Neural cell (in vitro differentiated cells): ENCODE results near the gene EYA2. TPM values are rescaled to one million over a fixed set of nuclear protein-coding genes. Genes with fewer than 3 reads are reported as not detected.

Experiments
- H2AFZ ChIP-seq: fragments of 200-600, 300-800 bp; sonication (generic), shearing (Covaris generic); 2 replicates; pipeline ENCODE4 v1.6.0; 2014; ENCODE audit warnings: low read depth, mild to moderate bottlenecking, antibody characterized with exemption, low read length, moderate library complexity
- H3F3A ChIP-seq: fragments of 200-600 bp; shearing (Covaris generic); 2 replicates; pipeline ENCODE4 v1.6.1; 2016; ENCODE audit warnings: mild to moderate bottlenecking, moderate library complexity, mixed read lengths, antibody characterized with exemption, low read length; ENCODE audit not compliant: insufficient read depth, poor library complexity, severe bottlenecking
- H3K27ac ChIP-seq: fragments of 200-600, 300-800 bp; sonication (generic), shearing (Covaris generic); 2 replicates; pipeline ENCODE4 v1.5.1; 2014; ENCODE audit warnings: mild to moderate bottlenecking, low read length, moderate library complexity
- H3K27me3 ChIP-seq: fragments of 300-800, 200-600 bp; sonication (generic), shearing (Covaris generic); 2 replicates; pipeline ENCODE4 v1.6.0; 2014; ENCODE audit warnings: mild to moderate bottlenecking, low read depth, low read length, moderate library complexity; ENCODE audit not compliant: insufficient read depth
- H3K36me3 ChIP-seq: fragments of 300-800, 200-600 bp; sonication (generic), shearing (Covaris generic); 2 replicates; pipeline ENCODE4 v1.5.1; 2014; ENCODE audit warnings: mild to moderate bottlenecking, antibody characterized with exemption, low read length, moderate library complexity; ENCODE audit not compliant: insufficient read depth
- H3K4me2 ChIP-seq: fragments of 300-800, 200-600 bp; sonication (generic), shearing (Covaris generic); 2 replicates; pipeline ENCODE4 v1.6.0; 2014; ENCODE audit warnings: mild to moderate bottlenecking, low read length
- H3K4me3 ChIP-seq: fragments of 300-800, 200-600 bp; sonication (generic), shearing (Covaris generic); 2 replicates; pipeline ENCODE4 v1.5.1; 2014; ENCODE audit warnings: mild to moderate bottlenecking, low read length, moderate library complexity
- H3K79me2 ChIP-seq: fragments of 200-600 bp; shearing (Covaris generic); replicated peaks from 2 replicates; pipeline ENCODE4 v1.6.0; 2014; ENCODE audit warnings: mild to moderate bottlenecking, low read length, moderate library complexity; ENCODE audit not compliant: insufficient read depth
- H3K9ac ChIP-seq: fragments of 300-800, 200-600 bp; sonication (generic), shearing (Covaris generic); 2 replicates; pipeline ENCODE4 v1.6.1; 2016; ENCODE audit warnings: mild to moderate bottlenecking, low read length, mixed read lengths
- H3K9me2 ChIP-seq: fragments of 200-600 bp; shearing (Covaris generic); 2 replicates; pipeline ENCODE4 v1.6.1; 2016; ENCODE audit warnings: mild to moderate bottlenecking, low read length, mixed read lengths; ENCODE audit not compliant: insufficient read depth
- H3K9me3 ChIP-seq: fragments of 200-600, 300-800 bp; sonication (generic), shearing (Covaris generic); 2 replicates; pipeline ENCODE4 v1.6.1; 2016; ENCODE audit warnings: mild to moderate bottlenecking, mixed run types, low read length, moderate library complexity, mixed read lengths
- H4K20me1 ChIP-seq: fragments of 200-600 bp; shearing (Covaris generic); 2 replicates; pipeline ENCODE4 v1.6.1; 2016; ENCODE audit warnings: mild to moderate bottlenecking, mixed run types; ENCODE audit not compliant: insufficient read depth
- EP300 ChIP-seq: fragments of 450-650 bp; conservative IDR thresholded peaks from 2 replicates; pipeline ENCODE4 v1.6.1; 2014; ENCODE audit warnings: antibody characterized with exemption, mild to moderate bottlenecking, moderate library complexity; ENCODE audit not compliant: poor library complexity, severe bottlenecking
- EZH2 ChIP-seq: fragments of 200-600, 300-800 bp; shearing (Covaris generic), sonication (generic); IDR thresholded peaks from 2 replicates; pipeline ENCODE4 v1.6.1; 2014; ENCODE audit warnings: antibody characterized with exemption, low read length, borderline replicate concordance, mild to moderate bottlenecking; ENCODE audit not compliant: insufficient read depth, poor library complexity, severe bottlenecking
- MXI1 ChIP-seq: fragments of 450-650 bp; conservative IDR thresholded peaks from 2 replicates; pipeline ENCODE4 v1.6.1; 2014; ENCODE audit warnings: antibody characterized with exemption, mild to moderate bottlenecking; ENCODE audit not compliant: poor library complexity, severe bottlenecking
- POLR2AphosphoS5 ChIP-seq: IDR thresholded peaks from 2 replicates; pipeline ENCODE4 v1.6.1; 2012
- RAD21 ChIP-seq: fragments of 450-650 bp; conservative IDR thresholded peaks from 2 replicates; pipeline ENCODE4 v1.6.1; 2014; ENCODE audit warnings: antibody characterized with exemption, mild to moderate bottlenecking, moderate library complexity
- SMC3 ChIP-seq: fragments of 450-650 bp; conservative IDR thresholded peaks from 2 replicates; pipeline ENCODE4 v1.6.1; 2014; ENCODE audit warnings: antibody characterized with exemption, mild to moderate bottlenecking, moderate library complexity; ENCODE audit not compliant: poor library complexity
- TAF1 ChIP-seq: IDR thresholded peaks from 2 replicates; pipeline ENCODE4 v1.6.1; 2012; ENCODE audit warnings: low read depth
- polyA plus RNA-seq: library from polyadenylated mRNA; depleted of rRNA; stranded (reverse); fragments of >200 nt; gene quantifications from 2 replicates; pipeline ENCODE4 v1.2.3, GENCODE V29; 2014
- TF ChIP-seq, protein P1 (sequence below): IDR thresholded peaks from 2 replicates; pipeline ENCODE4 v1.6.1; 2012; ENCODE audit warnings: borderline replicate concordance
- TF ChIP-seq, protein P2 (sequence below): fragments of 450-650 bp; IDR thresholded peaks from 2 replicates; pipeline ENCODE4 v1.5.1; 2014; ENCODE audit warnings: antibody characterized with exemption, mild to moderate bottlenecking, moderate library complexity; ENCODE audit not compliant: poor library complexity, severe bottlenecking

Gene EYA2
- polyA plus RNA-seq, 1 donor from 2014 or later, result 0.88 TPM

DNA sequence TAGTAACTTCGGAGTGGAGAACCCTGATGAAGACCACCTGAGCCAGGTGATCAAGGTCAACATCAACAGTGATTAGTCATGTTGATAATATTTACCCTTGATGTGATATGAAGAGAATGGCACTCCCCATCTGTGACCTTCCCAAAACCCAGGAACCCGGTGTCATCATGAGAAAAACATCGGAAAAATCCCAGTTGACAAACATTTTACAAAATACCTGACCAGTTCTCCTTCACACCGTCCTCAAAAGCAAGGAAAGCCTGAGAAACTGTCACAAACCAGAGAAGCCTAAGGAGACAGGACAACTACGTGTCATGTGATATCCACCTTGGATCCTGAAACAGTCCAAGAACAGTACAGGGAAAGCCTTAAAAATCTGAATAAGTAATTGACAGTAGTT, 264.5 kb downstream of the EYA2 start:
- H3K9ac ChIP-seq, result no peak overlapping the region
- H3K4me3 ChIP-seq, result no peak overlapping the region
- no peak overlapping the region for H3K4me2 ChIP-seq
- no peak overlapping the region for H3K27ac ChIP-seq
- no peaks in the 10 kb centered on the region for H3K9me3 ChIP-seq
- no peaks in the 10 kb centered on the region for H3K36me3 ChIP-seq
- no peak overlapping the region for H2AFZ ChIP-seq
- TF ChIP-seq SMC3 (no peak), EP300 (no peak), TAF1 (no peak), POLR2AphosphoS5 (no peak), RAD21 (no peak), MXI1 (no peak), EZH2 (no peak)
- TF ChIP-seq, protein P1, sequence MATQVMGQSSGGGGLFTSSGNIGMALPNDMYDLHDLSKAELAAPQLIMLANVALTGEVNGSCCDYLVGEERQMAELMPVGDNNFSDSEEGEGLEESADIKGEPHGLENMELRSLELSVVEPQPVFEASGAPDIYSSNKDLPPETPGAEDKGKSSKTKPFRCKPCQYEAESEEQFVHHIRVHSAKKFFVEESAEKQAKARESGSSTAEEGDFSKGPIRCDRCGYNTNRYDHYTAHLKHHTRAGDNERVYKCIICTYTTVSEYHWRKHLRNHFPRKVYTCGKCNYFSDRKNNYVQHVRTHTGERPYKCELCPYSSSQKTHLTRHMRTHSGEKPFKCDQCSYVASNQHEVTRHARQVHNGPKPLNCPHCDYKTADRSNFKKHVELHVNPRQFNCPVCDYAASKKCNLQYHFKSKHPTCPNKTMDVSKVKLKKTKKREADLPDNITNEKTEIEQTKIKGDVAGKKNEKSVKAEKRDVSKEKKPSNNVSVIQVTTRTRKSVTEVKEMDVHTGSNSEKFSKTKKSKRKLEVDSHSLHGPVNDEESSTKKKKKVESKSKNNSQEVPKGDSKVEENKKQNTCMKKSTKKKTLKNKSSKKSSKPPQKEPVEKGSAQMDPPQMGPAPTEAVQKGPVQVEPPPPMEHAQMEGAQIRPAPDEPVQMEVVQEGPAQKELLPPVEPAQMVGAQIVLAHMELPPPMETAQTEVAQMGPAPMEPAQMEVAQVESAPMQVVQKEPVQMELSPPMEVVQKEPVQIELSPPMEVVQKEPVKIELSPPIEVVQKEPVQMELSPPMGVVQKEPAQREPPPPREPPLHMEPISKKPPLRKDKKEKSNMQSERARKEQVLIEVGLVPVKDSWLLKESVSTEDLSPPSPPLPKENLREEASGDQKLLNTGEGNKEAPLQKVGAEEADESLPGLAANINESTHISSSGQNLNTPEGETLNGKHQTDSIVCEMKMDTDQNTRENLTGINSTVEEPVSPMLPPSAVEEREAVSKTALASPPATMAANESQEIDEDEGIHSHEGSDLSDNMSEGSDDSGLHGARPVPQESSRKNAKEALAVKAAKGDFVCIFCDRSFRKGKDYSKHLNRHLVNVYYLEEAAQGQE, result no peak
- TF ChIP-seq, protein P2, sequence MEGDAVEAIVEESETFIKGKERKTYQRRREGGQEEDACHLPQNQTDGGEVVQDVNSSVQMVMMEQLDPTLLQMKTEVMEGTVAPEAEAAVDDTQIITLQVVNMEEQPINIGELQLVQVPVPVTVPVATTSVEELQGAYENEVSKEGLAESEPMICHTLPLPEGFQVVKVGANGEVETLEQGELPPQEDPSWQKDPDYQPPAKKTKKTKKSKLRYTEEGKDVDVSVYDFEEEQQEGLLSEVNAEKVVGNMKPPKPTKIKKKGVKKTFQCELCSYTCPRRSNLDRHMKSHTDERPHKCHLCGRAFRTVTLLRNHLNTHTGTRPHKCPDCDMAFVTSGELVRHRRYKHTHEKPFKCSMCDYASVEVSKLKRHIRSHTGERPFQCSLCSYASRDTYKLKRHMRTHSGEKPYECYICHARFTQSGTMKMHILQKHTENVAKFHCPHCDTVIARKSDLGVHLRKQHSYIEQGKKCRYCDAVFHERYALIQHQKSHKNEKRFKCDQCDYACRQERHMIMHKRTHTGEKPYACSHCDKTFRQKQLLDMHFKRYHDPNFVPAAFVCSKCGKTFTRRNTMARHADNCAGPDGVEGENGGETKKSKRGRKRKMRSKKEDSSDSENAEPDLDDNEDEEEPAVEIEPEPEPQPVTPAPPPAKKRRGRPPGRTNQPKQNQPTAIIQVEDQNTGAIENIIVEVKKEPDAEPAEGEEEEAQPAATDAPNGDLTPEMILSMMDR, result no peak
- H3K27me3 ChIP-seq, result no peaks in the 10 kb centered on the region
- no peaks in the 10 kb centered on the region for H3K79me2 ChIP-seq
- H4K20me1 ChIP-seq, result no peaks in the 10 kb centered on the region
- no peaks in the 10 kb centered on the region for H3F3A ChIP-seq
- no peaks in the 10 kb centered on the region for H3K9me2 ChIP-seq

DNA sequence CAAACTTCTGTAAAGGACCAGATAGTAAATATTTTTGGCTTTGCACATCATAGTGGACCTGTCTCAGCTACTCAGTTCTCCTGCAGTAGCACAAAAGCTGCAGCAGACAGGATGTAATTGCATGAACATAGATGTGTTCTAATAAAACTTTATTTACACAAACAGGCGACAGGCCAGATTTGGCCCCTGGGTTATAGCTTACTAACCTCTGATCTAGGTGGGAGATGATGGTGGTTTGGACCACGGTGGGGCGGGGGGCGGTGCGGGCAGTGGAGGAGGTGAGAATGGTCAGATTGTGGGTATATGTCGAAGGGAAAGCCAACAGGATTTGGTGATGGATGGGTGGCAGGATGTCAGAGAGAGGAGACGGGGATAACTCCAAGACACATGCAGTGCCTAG, 265.6 kb downstream of the EYA2 start:
- no peak overlapping the region for H3K4me2 ChIP-seq
- no peak overlapping the region for H3K27ac ChIP-seq
- H3K79me2 ChIP-seq, result no peaks in the 10 kb centered on the region
- no peaks in the 10 kb centered on the region for H3K27me3 ChIP-seq
- no peaks in the 10 kb centered on the region for H3K36me3 ChIP-seq
- H2AFZ ChIP-seq, result no peak overlapping the region
- no peaks in the 10 kb centered on the region for H4K20me1 ChIP-seq
- no peaks in the 10 kb centered on the region for H3K9me3 ChIP-seq
- H3K9me2 ChIP-seq, result no peaks in the 10 kb centered on the region
- no peaks in the 10 kb centered on the region for H3F3A ChIP-seq
- no peak for TF ChIP-seq MXI1
- no peak for TF ChIP-seq POLR2AphosphoS5
- no peak for TF ChIP-seq TAF1
- TF ChIP-seq EP300, result no peak
- H3K4me3 ChIP-seq, result no peak overlapping the region
- H3K9ac ChIP-seq, result no peak overlapping the region

DNA sequence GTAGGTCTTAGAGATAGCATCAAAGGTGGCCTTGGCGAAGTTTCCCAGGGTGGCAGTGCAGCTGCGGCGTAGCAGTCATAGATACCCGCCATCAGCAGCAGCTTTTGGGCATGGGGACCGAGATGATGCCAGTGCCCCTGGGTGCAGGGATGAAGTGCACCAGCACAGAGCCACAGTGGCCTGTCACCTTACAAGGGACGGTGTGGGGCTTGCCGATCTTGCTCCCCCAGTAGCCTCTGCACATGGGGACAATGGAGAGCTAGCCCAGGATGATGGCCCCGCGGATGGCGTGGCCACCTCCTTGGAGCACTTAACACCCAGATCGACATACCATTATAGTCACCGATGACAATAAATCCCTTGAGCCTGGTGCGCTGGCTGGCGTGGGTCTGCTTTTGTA, 266.3 kb downstream of the EYA2 start:
- Histone ChIP-seq H3K36me3 (no peaks in the 10 kb centered on the region), H3K4me2 (no peak overlapping the region), H3K4me3 (no peak overlapping the region), H3K9me3 (no peaks in the 10 kb centered on the region), H3F3A (no peaks in the 10 kb centered on the region), H2AFZ (no peak overlapping the region), H3K79me2 (no peaks in the 10 kb centered on the region), H4K20me1 (no peaks in the 10 kb centered on the region), H3K27me3 (no peaks in the 10 kb centered on the region), H3K9me2 (no peaks in the 10 kb centered on the region), H3K9ac (no peak overlapping the region), H3K27ac (no peak overlapping the region)
- TF ChIP-seq POLR2AphosphoS5, result no peak
- TF ChIP-seq MXI1, result no peak
- TF ChIP-seq SMC3, result no peak
- TF ChIP-seq RAD21, result no peak
- no peak for TF ChIP-seq TAF1
- TF ChIP-seq EZH2, result no peak
- TF ChIP-seq EP300, result no peak
- TF ChIP-seq, protein P2, result no peak
- TF ChIP-seq, protein P1, result no peak
